HUES64 (cell line): Measurements from ENCODE around the gene CXXC5.

Experiments
- H3K27ac ChIP-seq: 2 replicates; pipeline ENCODE4 v1.7.0; 2013; ENCODE audit warnings: low read depth, low read length, inconsistent platforms
- H3K27me3 ChIP-seq: 2 replicates; pipeline ENCODE4 v1.6.1; 2013; ENCODE audit warnings: mild to moderate bottlenecking, low read length; ENCODE audit not compliant: insufficient read depth
- H3K36me3 ChIP-seq: 2 replicates; pipeline ENCODE4 v1.6.1; 2013; ENCODE audit warnings: mild to moderate bottlenecking, low read length; ENCODE audit not compliant: insufficient read depth
- H3K4me1 ChIP-seq: 2 replicates; pipeline ENCODE4 v1.6.1; 2013; ENCODE audit warnings: mild to moderate bottlenecking, low read length, moderate library complexity; ENCODE audit not compliant: insufficient read depth
- H3K4me3 ChIP-seq: 2 replicates; pipeline ENCODE4 v1.5.1; 2013; ENCODE audit warnings: mild to moderate bottlenecking, low read length, moderate library complexity
- H3K9ac ChIP-seq: 2 replicates; pipeline ENCODE4 v1.6.1; 2013; ENCODE audit warnings: mild to moderate bottlenecking, low read depth, low read length
- H3K9me3 ChIP-seq: 2 replicates; pipeline ENCODE4 v1.6.1; 2013; ENCODE audit warnings: low read depth, low read length; ENCODE audit not compliant: insufficient read depth
- WGBS: fragments of 150-250, 120-280 bp; methylation state at CpG from one replicate; pipeline ENCODE4 v1.1.7; 2013; ENCODE audit warnings: missing lambda C conversion rate; 5-methylcytosine and 5-hydroxymethylcytosine counted together

Gene CXXC5

DNA sequence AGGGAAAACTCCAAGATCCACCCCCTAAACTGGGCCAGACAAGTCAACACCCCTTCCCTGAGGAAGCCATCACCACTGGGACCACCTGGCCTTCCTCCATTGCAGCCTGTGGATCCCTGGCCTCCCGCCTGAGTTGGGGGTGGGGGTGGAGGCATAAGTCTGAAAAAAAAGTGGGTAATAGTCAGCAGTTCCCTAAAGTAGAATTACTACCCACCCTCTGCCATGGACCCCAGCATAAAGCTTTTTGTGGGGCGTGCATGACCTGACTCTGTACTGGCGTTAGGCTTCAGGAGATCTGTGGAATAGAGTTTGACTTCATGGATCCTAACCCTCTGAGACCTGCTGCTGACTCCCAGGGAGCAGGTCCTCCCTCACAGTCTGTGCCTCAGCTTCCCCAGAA is 2.0 kb upstream of the CXXC5 start:
- no peak overlapping the region for H3K27ac ChIP-seq
- no peak overlapping the region for H3K9ac ChIP-seq
- H3K4me1 ChIP-seq: peaks cover 30% of the 10 kb centered on the region
- H3K36me3 ChIP-seq: no peaks in the 10 kb centered on the region
- H3K27me3 ChIP-seq: peaks cover 39% of the 10 kb centered on the region
- no peaks in the 10 kb centered on the region for H3K9me3 ChIP-seq
- 89% methylated on average over 3 of the region's 3 CpGs for WGBS
- H3K4me3 ChIP-seq: no peak overlapping the region

DNA sequence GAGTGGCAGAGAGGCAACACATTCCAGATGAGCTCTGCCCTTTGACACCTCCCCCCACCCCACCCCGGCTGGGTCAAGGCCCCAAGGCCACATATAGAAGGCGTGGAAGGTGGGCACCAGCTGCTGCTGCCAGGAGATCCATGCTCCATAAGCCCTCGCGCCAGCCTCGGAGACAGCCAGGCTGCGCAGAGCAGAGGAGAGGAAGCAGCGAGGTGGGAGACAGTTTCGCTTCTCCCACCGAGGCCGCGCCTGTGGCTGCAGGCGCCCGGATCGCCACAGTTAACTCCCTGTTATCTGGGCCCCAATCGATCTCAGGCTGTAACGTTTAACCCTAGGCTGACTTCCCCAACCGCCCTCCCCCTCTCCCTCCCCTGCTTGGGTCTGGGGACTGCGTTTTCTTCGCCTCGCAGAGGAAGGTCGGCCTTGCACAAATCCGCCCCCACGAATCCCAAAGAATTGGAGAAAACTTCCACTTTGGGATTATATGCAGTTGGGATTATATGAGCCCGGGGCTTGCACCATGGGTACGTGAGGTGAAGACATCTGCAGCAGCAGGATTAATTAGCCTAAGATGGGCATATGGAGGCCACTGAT is 1.1 kb upstream of the CXXC5 start:
- Histone ChIP-seq H3K9ac (no peak overlapping the region), H3K4me1 (peaks cover 27% of the 10 kb centered on the region), H3K27ac (no peak overlapping the region), H3K27me3 (peaks cover 39% of the 10 kb centered on the region), H3K4me3 (peak overlapping the region; percentile 87), H3K9me3 (no peaks in the 10 kb centered on the region), H3K36me3 (no peaks in the 10 kb centered on the region)
- 1% methylated on average over 25 of the region's 25 CpGs for WGBS

DNA sequence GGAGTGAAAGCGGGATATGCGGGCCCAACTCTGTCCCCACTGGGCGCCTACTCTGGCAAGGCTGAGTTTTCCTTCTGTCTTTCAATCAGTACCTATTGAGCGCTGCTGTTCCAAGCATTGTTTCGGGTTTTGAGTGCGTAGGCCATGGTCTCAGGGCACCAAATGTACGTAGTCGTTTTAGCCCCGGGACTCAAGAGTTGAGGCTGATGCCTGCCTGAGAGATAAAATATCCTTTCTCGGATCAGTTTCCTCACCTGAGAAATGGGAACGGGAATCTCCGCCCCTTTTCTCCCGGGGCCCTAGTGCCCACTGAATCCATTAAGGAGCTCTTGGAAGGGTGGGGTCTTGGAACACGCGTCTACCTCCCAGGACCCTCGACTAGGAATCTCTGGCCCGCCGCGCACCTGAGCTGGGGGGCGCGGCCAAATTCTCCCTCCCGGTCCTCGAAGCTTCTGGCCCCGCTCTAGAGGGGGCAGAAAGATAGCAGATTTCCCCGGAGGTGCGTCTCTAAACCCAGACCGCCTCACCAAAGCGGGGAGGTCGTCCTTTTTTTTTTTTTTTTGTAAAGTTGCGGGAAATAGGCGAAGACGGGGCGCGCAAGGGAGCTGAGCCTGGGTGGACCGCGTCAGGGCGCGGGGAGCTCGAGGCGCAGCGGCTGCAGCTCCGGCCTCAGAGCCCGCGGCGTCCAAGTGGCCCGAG is 494 bp upstream of the CXXC5 start:
- Histone ChIP-seq H3K27ac (peak overlapping the region; percentile 94; the same call in 1 of the 2 replicates), H3K4me3 (peak overlapping the region; percentile 87), H3K4me1 (peaks cover 29% of the 10 kb centered on the region), H3K36me3 (no peaks in the 10 kb centered on the region), H3K9me3 (no peaks in the 10 kb centered on the region), H3K9ac (peak overlapping the region; percentile 52; the same call in 1 of the 2 replicates), H3K27me3 (peaks cover 36% of the 10 kb centered on the region)
- 1% methylated on average over 46 of the region's 46 CpGs for WGBS

DNA sequence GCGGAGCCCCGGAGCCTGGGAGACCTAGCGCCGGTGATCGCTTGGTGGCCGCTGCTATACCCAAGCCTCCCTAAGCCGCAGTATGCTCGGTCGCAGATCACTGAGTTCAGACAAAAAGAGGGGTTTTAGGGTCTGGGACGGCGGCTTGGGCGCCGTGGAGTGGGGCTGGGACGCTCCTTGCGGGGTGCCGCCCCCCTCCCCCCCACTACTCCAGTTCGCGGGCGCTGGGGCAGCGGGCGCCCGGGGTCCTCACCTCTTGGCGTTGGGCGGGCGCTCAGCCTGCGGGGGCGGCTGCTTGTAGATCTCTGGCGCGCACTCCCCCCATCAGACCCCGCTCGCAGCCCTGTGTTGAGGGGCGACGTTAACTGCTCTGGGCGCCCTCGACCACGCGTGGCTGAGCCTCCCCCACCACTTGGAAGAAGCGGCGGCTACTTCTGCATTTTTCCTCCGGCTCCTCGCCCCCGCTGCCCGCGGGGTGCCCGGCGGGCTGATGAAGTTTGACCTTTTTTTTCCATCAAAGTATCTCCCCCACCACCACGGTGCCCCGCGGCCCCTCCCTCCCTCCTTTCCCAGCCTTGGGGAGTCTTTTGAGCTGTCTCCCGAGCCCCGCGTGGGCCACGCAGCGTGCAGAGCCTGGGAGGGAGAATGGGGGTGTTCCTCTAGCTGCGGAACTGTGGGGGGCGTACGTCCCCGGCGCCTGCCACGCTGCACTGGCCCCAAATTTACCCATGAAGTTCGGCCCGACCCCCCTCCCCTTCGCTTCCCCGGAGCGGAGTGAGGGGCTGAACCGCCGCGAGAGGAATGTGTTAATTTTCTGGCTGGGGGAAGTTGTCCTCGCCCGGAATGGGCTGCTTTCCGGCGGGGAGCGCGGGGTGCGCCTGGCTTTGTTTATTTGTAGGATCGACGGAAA is 1.2 kb downstream of the CXXC5 start:
- under 1% methylated on average over 75 of the region's 77 CpGs for WGBS
- no peaks in the 10 kb centered on the region for H3K36me3 ChIP-seq
- H3K27ac ChIP-seq: peak overlapping the region; percentile 94
- peak overlapping the region; percentile 79 for H3K9ac ChIP-seq
- peak overlapping the region; percentile 87 for H3K4me3 ChIP-seq
- peaks cover 32% of the 10 kb centered on the region for H3K27me3 ChIP-seq
- H3K9me3 ChIP-seq: no peaks in the 10 kb centered on the region
- H3K4me1 ChIP-seq: peaks cover 38% of the 10 kb centered on the region

DNA sequence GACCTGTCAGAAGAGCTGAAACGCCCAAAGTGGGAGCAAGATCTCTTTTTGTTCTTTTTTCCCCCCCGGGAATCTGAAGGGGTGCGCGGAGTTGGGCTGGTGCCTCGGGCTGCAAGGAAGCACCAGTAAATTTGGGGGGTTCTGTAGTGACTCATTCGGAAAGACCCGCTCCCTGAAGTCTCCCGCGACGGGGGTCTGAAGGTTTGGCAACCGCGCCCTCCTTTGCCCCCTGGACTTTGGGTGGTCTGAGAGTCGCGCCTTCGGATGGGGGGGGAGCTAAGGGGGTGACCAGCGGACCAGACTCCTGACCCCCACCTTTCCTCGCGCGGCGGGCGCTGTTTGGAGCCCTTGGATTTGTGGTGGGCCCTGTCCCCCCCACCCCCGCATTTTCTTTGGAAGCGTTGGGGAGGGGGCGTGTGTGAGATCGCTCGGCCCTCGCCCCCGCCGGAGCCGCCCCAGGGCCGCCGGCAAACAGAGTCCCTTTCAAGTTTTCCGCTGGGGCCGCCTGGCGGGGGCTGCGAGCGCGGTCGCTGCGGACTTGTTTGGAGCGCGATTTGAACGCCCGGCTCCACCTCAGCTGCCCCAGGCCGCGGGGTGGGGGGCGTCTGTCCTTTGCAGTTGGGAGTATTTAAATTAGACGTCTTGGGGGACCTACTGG is 2.0 kb downstream of the CXXC5 start:
- no peaks in the 10 kb centered on the region for H3K36me3 ChIP-seq
- peaks cover 25% of the 10 kb centered on the region for H3K27me3 ChIP-seq
- no peaks in the 10 kb centered on the region for H3K9me3 ChIP-seq
- WGBS: 1% methylated on average over 43 of the region's 48 CpGs
- peak overlapping the region; percentile 94 for H3K27ac ChIP-seq
- peaks cover 45% of the 10 kb centered on the region for H3K4me1 ChIP-seq
- peak overlapping the region; percentile 79 for H3K9ac ChIP-seq
- peak overlapping the region; percentile 87 for H3K4me3 ChIP-seq

DNA sequence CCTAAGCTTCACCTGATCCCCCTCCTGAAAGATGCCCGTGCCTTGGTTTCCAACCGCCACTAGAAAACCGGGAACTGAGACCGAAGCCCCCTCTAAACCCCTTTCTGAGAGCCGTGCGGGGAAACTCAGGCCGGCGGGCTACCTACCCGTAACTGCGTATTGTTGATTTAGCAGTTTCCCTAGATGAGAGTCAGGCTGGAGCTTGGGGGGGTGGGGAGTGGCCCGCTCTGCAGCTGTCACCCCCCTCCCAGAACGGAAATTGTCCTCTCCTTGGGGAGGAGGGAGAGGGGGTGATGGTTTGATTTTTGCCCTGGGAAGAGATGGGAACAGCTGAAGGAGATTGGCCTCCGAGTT is 2.5 kb downstream of the CXXC5 start:
- Histone ChIP-seq H3K27ac (peak overlapping the region; percentile 94; the same call in 1 of the 2 replicates), H3K4me1 (peaks cover 45% of the 10 kb centered on the region), H3K27me3 (peaks cover 20% of the 10 kb centered on the region), H3K4me3 (peak overlapping the region; percentile 87), H3K9ac (peak overlapping the region; percentile 79), H3K36me3 (no peaks in the 10 kb centered on the region), H3K9me3 (no peaks in the 10 kb centered on the region)
- WGBS: 1% methylated on average over 13 of the region's 13 CpGs

DNA sequence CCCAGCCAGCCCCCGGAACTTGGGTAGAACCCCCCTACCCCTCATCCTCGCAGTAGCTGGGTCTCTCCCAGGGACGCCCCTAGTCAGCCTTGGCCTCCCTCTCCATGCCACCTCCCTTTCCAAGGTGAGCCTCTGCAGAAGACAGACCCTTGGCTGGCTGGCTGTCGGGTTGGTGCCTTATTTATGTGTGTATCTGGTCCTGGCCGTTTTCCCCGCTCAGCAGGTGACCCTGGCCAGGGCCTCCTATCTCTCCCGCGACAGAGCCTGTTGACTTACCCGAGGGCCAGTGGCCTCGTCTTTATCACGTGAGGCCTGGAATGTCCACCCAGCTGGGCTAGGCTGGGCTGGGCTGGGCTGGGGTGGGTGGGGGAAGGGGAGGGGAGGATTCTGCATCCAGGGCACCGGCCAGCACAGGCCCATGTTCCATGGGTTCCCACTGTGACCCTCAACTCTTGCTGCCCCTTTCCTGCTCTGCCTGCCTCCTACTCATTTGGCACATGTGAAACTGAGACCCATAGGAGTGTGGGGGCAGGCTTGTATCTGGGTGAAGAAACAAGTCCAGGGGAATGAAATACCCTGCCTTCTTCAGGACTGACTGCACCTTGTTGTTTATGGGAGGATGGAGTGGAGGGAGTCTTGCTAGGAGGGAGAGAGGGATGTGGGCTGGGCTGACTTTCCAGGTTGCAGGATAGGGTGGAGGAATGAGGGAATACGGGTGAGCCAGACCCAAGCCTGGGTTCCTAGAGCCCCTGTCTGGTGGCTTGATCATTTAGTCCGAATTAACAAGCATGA is 3.1 kb downstream of the CXXC5 start:
- Histone ChIP-seq H3K9me3 (no peaks in the 10 kb centered on the region), H3K4me3 (peak overlapping the region; percentile 87), H3K9ac (peak overlapping the region; percentile 79), H3K27ac (peak overlapping the region; percentile 94; the same call in 1 of the 2 replicates), H3K36me3 (no peaks in the 10 kb centered on the region), H3K27me3 (peaks cover 14% of the 10 kb centered on the region), H3K4me1 (peaks cover 46% of the 10 kb centered on the region)
- WGBS: 8% methylated on average over 14 of the region's 14 CpGs

DNA sequence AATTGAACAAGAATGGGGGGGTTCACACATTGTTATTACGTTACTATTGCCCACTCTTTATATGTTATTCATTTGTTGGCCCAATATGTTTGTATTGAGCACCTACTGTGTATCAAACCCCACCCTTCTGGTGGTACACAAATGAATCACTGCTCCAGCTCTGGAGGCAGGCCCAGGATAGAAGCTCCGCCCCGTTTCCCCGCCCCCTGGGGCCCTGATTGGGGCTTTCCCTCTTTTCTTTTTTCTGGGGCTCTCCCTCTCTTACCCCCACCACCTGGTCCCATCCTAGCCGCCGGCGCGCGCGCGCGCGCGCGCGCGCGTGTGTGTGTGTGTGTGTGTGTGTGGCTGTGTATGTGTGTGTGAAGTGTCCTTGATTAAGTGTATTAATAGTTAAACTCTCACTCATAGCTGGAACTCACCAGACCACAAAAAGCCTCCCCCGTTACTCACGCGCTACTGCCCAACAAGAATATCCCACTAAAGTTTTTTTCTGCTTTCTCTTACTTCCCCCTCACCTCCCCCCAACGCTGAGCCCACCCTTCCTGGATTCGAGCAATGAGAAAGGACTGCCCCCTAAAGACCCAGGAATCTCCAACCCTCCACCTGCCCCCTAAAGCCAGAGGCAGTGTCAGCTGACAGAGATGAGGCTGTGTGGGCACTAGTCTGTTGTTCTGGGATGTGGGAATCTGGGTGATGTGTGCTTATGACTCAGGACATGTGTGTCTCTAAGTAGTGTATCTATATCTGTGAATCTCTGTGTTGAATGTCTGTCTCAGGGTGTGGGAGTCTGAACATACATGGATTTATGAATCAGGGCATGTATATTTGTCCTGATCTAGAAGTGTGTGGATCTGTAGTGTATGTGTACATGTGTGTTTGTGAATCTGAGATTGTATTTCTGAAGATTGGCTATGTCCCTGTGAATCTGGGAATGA is 4.0 kb downstream of the CXXC5 start:
- Histone ChIP-seq H3K27ac (peak overlapping the region; percentile 70; the same call in 1 of the 2 replicates), H3K36me3 (no peaks in the 10 kb centered on the region), H3K9ac (no peak overlapping the region), H3K9me3 (no peaks in the 10 kb centered on the region), H3K4me1 (peaks cover 44% of the 10 kb centered on the region), H3K27me3 (peaks cover 5% of the 10 kb centered on the region; the same call in 1 of the 2 replicates), H3K4me3 (peak overlapping the region; percentile 87)
- WGBS: 28% methylated on average over 9 of the region's 23 CpGs

DNA sequence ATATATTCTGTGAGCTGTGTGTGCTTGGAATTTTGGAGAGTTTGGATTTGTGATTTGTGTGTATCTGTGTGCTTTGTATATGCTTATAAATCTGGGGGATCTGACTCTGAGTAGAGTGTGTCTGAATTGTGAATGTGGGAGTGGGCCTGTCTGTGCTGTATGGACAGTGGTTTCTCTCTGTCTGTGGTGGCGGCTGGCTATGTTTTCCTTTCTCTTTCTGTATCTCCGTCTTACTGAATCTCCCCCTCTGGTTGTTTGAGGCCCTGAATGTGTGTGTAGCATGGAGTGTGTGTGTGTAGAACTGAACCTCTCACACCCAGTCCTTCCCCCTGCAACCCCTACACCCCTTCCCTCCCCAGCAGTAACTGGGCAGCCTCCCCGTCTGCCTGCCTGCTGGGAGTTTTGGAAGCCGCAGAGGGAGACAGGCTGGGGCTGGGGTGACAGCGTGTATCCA is 4.7 kb downstream of the CXXC5 start:
- Histone ChIP-seq H3K36me3 (no peaks in the 10 kb centered on the region), H3K4me3 (no peak overlapping the region), H3K27me3 (no peaks in the 10 kb centered on the region), H3K27ac (no peak overlapping the region), H3K9ac (no peak overlapping the region), H3K9me3 (no peaks in the 10 kb centered on the region), H3K4me1 (peaks cover 50% of the 10 kb centered on the region)
- 72% methylated on average over 3 of the region's 5 CpGs for WGBS
